ENCODE data around the gene GABRP.
"Not testable (repeated sequence)": the region's sequence is repeated elsewhere in the genome, so short reads cannot be mapped to it uniquely, and the experiment has no call there.

GABRP gene, protein sequence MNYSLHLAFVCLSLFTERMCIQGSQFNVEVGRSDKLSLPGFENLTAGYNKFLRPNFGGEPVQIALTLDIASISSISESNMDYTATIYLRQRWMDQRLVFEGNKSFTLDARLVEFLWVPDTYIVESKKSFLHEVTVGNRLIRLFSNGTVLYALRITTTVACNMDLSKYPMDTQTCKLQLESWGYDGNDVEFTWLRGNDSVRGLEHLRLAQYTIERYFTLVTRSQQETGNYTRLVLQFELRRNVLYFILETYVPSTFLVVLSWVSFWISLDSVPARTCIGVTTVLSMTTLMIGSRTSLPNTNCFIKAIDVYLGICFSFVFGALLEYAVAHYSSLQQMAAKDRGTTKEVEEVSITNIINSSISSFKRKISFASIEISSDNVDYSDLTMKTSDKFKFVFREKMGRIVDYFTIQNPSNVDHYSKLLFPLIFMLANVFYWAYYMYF

DNA sequence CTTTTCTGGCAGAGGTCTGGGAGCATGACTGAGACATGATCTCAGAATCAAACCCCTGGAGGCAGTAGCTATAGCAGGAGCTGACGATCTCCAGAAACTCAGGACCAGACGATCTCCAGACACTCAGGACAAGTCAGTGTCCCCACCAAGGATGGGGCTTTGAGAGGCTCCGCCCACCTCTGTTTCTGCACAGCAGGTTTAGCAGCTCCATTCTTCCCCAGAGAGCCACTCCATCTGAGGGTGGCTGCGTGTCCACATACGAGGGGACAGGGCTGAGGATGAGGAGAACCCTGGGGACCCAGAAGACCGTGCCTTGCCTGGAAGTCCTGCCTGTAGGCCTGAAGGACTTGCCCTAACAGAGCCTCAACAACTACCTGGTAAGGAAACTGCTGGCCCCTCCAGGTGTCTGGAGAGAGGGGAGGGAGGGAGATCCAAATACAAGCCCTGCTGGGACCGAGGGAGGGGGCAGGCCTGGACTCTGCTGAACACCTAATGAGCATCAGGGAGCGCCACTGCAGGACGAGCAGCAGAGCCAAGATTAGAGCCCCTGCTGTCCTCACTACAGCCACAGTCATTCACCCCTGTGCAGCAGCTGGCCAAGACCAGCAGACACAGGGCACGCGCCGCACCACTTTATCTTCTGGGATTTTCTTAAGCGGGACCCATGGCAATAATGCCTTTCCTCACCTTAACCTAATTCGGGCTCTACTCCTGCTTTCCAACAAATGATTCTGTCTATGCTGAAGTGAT, at the start of gene GABRP:
Gene GABRP (plus strand): TSS at position 228 of the 750 bp plus-strand sequence. CDS start 4,891 bp downstream, outside the sequence.
- no peak for DNase-seq

DNA sequence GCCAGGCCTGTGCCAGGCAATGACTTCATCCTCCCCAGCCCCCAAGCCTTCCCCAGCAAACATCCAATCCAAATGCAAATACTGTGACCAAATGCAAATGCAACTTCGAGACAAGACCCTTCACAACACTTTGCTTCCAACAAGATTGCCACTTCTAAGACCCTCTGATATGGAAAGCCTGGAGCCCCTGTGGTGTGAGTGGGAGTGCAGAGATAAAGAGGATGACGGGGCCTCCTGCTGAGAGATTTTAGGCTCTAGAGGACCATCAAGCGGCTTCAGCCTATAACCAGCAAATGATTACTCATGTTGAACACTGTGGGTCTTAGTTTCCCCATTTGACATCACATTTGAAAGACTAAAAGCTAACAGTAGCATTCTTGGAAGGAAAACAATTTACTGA, 46.6 kb upstream of the GABRP start:
- DNase-seq = no peak

GRCh38 chr5:170737591-170737990, 45.9 kb upstream of the GABRP start:
- no peak for DNase-seq

GRCh38 chr5:170738840-170739239, 44.7 kb upstream of the GABRP start:
- DNase-seq = no peak

GRCh38 chr5:170739446-170739845, 44.1 kb upstream of the GABRP start:
- no peak for DNase-seq

DNA sequence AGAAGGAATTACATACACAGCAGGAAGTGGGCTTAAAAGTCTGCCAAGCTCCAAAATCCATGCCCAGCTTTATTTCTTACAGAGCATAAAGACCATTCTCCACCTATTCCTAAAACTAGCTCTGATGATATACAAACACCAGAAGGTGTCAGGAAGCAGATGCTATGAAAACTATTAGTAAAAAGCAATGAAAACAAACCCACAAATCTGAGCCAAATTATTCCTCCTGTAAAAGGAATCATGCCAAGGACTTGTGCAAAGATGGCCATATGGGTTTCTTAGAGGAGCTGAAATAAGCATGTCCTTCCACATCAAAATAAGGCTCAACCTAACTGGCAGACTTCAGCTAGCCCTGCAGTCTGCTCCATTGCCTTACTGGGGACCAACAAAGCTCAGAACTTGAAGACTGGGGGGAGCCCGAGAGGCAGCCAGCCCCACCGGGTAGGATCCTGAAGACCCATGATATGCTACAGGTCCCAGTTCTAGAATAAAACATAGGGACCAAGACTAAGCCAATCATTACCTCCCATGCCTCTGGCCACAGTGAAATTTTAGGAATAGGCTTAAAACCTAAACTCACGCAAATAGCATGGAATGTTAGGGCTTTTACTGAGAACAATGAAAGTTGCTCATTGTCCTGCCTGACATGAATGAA, 42.8 kb upstream of the GABRP start:
- no peak for DNase-seq

- DNase-seq = no peak
Measured at GRCh38 chr5:170741801-170742200, 41.7 kb upstream of the GABRP start.

GRCh38 chr5:170743876-170744212, 39.7 kb upstream of the GABRP start:
- no peak for DNase-seq

DNA sequence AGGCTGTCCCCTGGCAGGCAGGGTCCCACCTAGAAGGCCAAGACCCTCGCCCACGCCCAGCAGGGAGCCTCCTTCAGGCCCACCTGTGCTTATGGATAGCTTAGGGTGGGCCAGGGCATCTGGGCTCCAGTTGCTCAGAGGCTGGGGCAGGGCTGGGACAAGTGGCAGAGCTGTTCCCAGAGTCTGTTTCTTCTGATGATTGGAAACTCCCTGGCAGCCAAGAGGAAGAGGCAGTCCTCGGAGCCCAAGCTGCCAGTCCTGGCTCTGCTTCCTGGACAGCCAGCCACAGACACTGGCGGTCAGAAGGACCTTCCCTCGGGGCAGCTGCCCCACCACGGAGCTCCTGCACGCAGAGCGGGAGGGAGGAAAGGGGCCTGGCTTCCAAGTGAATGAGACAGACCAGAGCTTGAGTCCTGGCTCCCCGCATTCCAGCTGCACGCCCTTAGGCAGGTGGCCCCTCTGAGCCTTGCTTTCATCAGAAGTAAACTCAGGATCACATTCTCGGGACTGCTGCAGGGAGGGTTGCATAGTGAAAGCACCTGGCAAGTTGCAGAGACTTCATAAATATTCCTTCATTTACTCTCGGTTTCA, 37.9 kb upstream of the GABRP start:
- no peak for DNase-seq

GRCh38 chr5:170746075-170746960, 37.2 kb upstream of the GABRP start:
- DNase-seq = no peak

GRCh38 chr5:170746961-170747340, 36.6 kb upstream of the GABRP start:
- no peak for DNase-seq

GRCh38 chr5:170747357-170747756, 36.2 kb upstream of the GABRP start:
- DNase-seq = no peak

DNA sequence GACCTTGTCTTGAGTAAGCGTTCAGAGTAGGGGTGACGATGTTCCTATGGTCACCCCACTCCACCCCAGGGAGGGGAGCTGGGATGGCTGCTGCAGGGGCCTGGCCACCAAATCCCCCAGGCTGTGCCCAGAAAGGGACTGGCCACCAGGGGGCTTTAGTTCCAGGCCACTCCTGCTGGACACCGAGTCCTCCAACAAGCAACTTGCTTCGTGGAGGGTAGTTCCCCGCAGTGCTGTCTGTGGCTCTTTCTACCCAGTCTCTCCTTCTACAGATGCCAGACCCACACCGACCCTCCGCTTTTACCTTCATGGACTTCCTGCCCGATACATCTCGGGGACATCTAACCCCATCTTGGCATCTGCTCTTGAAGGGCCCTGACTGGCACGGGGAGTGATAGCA, 35.7 kb upstream of the GABRP start:
- DNase-seq = no peak

DNA sequence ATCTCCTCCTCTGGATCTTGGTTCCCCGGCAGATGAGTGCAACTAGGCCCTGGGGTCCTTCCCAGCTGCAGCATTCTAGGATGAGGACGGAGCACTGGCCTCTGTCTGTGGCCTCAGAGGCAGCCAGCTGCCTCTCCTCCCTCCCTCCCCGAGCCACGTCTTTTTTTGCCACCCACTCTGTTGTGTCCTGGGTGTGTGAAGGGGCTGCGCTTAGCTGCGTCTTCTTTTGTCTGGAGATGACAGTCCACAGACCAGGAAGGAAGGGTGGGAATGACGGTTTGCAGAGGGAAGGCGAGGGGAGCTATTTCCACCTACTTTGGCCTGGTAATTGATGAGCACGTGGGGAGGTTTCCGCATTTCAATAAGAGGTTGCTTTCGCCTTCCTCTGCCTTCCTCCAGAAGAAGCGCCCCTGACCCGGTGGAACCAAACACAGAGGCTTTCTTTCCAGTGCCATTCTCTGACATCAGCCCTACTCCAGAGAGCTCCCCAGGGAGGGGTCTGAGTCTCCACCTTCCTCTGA, 34.5 kb upstream of the GABRP start:
- DNase-seq = no peak

GRCh38 chr5:170749911-170750431, 33.6 kb upstream of the GABRP start:
- DNase-seq = no peak

- no peak for DNase-seq
Measured at GRCh38 chr5:170750791-170751190, 32.7 kb upstream of the GABRP start.

DNA sequence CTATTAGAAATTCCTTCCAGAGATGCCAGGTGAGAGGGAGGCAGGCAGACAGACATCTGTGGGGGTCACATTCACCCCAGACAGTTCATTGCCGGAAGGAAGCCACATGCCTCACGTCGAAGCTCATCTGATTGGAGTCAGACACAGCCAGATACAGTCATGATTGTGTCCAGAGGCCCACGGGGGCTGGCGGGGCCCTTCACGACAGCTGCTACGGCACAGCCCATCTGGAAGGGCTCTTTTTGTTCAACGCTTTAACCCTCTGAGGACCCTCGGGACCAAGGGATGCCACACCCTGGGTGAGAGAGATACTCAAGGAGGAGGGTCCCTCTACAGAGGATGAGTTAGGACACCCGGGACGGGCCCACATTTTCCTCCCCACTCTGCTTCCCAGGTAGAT, 31.9 kb upstream of the GABRP start:
- DNase-seq = no peak

DNA sequence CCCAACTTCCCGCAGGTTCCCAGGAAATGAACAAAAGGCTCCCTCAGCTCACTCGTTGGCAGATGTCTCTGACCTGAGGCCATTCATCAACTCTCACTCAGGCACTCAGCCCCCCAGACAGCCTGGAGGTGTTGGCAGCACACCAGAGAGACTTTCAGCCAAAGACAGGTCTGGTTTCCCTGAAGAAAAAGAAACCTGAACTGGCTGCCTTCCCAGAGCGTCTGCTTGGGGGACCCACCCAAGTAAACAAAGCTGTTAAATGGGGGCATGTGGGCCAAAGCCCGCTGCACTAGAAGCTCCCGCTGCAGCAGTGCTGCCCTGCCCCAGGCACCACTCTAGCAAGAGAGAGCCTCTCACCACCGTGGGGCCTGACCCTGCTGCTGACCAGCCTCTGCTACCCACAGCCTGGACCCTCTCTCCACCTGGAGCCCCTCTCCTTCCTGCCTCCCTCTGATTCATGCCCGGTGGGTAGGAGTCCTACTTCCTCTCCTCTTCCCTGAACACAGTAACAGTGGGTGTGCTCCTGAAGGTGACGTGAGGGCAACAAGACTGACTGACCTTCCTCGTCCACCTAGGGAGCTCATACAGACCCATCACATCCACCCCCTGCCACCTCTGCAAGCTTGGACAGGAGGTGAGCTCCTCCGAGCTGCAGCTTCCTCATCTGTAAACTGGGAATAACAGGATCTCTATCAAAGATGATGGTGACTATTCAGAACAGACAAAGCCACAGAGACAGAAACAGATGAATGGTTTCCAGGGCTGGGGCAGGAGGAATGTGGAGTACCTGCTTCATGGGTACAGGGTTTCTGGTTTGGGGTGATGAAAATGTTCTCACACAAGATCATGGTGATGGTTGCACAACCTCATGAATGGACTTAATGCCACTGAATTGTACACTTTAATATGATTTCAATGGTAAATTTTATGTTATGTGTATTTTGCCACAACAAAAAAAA, 31.0 kb upstream of the GABRP start:
- no peak for DNase-seq

DNA sequence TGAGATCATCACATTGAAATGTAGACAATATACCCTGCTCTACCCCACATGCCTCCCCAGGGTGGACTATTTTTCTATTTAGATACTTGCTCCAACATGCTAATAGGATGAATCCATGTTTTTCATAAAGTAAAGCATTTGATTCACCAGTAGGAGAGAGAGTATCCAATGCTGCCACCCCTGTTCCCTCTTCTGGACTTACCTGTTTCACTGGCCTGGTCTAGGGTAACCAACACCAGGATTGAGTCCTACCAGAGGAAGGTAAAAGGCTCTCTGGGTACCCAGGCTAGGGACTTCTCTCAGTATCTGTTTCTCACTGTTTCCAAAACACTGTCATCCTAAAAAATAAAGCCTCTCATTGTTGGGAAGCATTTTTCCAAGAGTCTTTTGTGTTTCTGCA, 30.2 kb upstream of the GABRP start:
- DNase-seq = no peak

GRCh38 chr5:170754508-170754907, 29.0 kb upstream of the GABRP start:
- DNase-seq = not testable (repeated sequence)
